Chondrocyte (in vitro differentiated cells): Measurements from ENCODE around the gene SCMH1. TPM values are rescaled to one million over a fixed set of nuclear protein-coding genes. Genes with fewer than 3 reads are reported as not detected.

Source experiments
- DNase-seq: peaks from one replicate; pipeline ENCODE4 v3.0.0; 2021; ENCODE audit warnings: mixed read lengths, low spot score
- H3K27ac Mint-ChIP-seq: one replicate; pipeline ENCODE4 v1.8.0; 2021; ENCODE audit warnings: mild to moderate bottlenecking, moderate library complexity, mixed read lengths; ENCODE audit not compliant: unreplicated experiment
- H3K27me3 Mint-ChIP-seq: 2 replicates; pipeline ENCODE4 v1.8.0; 2021; ENCODE audit warnings: low read depth, mixed read lengths
- H3K36me3 Mint-ChIP-seq: 2 replicates; pipeline ENCODE4 v1.8.0; 2021; ENCODE audit warnings: low read depth, mixed read lengths
- H3K4me1 Mint-ChIP-seq: 2 replicates; pipeline ENCODE4 v1.8.0; 2021; ENCODE audit warnings: low read depth, mild to moderate bottlenecking, mixed read lengths
- H3K4me3 Mint-ChIP-seq: one replicate; pipeline ENCODE4 v1.8.0; 2021; ENCODE audit warnings: mild to moderate bottlenecking, moderate library complexity, mixed read lengths; ENCODE audit not compliant: unreplicated experiment
- H3K9me3 Mint-ChIP-seq: 2 replicates; pipeline ENCODE4 v1.8.0; 2021; ENCODE audit warnings: low read depth, mixed read lengths
- CTCF ChIP-seq: fragments of 200-600 bp; sonication (generic); IDR thresholded peaks from 2 replicates; pipeline ENCODE4 v1.5.0; 2021; ENCODE audit warnings: antibody characterized with exemption, mild to moderate bottlenecking, moderate library complexity
- total RNA-seq: library from RNA; stranded (reverse); gene quantifications from 3 replicates; pipeline ENCODE4 v1.2.1, GENCODE V29; 2021

SCMH1 gene
- total RNA-seq, 1 donor from 2014 or later: 29.5 TPM

DNA sequence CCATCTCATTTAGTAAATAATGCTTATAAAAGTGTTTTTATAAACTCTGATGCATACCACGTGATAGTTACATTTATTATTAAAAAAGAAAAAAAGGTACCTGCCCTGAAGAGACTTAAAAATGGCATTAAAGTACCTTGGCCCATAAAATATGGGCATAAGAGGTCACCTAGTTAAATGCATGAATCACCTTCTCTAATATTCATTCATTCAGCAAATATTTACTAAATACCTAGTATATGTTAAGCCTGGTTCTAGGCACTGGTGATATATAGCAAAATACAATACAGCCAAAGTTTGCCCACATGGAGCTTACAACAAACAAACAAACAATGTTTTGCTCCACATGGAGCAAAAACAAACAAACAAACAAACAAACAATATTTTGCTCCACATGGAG is 87.0 kb downstream of the SCMH1 start:
- H3K9me3 Mint-ChIP-seq: no peaks in the 10 kb centered on the region
- no peak for TF ChIP-seq CTCF
- H3K36me3 Mint-ChIP-seq: peaks cover 5% of the 10 kb centered on the region
- peaks cover 23% of the 10 kb centered on the region for H3K4me1 Mint-ChIP-seq
- DNase-seq: no peak
- no peaks in the 10 kb centered on the region for H3K27me3 Mint-ChIP-seq
- no peak overlapping the region for H3K27ac Mint-ChIP-seq
- H3K4me3 Mint-ChIP-seq: no peak overlapping the region

DNA sequence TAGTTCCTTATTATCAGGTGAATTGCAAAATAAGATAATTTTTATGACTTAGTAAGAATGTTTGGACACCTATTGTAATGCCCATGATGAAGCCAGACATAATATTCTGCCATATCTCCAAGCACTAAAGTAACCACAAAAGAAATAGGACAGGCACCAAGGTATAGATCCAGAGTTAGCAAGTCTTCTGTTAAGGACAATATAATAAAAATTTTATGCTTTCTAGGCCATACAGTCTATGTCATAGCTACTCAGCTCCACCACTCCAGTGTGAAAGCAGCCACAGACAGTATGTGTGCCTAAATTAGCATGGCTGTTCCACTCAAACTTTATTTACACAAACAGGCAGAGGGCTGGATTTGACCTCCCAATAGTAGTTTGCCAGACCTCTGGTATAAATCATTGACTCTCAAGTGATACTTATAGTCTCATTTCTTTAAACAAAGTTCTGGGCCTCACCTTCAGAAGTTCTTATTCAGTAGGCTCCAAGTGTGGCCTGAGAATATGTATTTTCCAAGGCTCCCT is 88.3 kb downstream of the SCMH1 start:
- peaks cover 13% of the 10 kb centered on the region for H3K36me3 Mint-ChIP-seq
- no peak overlapping the region for H3K4me3 Mint-ChIP-seq
- peaks cover 23% of the 10 kb centered on the region for H3K4me1 Mint-ChIP-seq
- no peak overlapping the region for H3K27ac Mint-ChIP-seq
- no peaks in the 10 kb centered on the region for H3K27me3 Mint-ChIP-seq
- no peak for TF ChIP-seq CTCF
- peaks cover 3% of the 10 kb centered on the region for H3K9me3 Mint-ChIP-seq
- no peak for DNase-seq

- Mint-ChIP-seq H3K9me3 (peaks cover 3% of the 10 kb centered on the region), H3K36me3 (peaks cover 9% of the 10 kb centered on the region), H3K27ac (peak overlapping the region; percentile 97), H3K27me3 (no peaks in the 10 kb centered on the region), H3K4me1 (peaks cover 20% of the 10 kb centered on the region), H3K4me3 (peak overlapping the region; percentile 4)
- DNase-seq: no peak
- no peak for TF ChIP-seq CTCF
Observed at GRCh38 chr1:41152622-41153044, 89.5 kb downstream of the SCMH1 start.

DNA sequence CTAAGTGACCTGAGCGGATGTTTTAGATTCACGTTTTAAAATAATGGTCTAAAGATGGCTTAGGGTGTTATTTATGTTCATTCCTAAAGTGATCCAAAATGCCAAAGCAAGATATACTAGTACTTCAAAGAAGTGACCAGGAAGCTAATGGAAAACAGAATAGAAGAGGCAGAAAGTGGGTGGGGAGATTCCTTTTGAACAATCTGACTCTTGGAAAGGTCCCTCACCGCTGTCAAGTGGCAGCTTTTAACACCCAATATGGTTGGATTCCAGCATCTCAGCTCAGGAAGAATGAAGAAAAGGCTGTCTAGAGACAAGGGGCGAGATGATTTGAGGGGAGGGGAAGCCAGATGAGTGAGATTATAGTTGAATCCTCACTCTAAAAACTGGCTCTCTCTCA is 90.3 kb downstream of the SCMH1 start:
- DNase-seq: no peak
- Mint-ChIP-seq H3K36me3 (peaks cover 9% of the 10 kb centered on the region), H3K4me3 (no peak overlapping the region), H3K4me1 (peaks cover 20% of the 10 kb centered on the region), H3K9me3 (peaks cover 3% of the 10 kb centered on the region), H3K27ac (peak overlapping the region; percentile 97), H3K27me3 (no peaks in the 10 kb centered on the region)
- TF ChIP-seq CTCF: no peak

DNA sequence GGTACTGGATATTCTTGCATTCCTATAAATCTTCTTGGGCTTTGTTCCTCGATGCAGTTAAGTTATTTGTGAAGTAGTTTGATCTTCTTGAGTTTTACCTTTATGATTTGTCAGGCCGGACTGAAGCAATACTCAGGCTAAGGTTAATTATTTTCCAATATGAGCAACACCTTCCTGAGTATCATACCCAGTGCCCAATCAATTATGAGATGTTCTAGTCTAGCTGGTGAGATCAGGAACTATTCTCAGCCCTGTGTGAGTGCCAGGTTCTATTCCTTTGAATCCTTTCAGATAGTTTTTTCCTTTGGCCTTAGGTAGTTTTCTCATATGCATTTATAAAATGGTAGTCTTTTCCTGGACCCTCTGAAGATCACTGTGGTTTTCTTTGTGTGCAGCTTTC is 92.5 kb downstream of the SCMH1 start:
- Mint-ChIP-seq H3K9me3 (peaks cover 3% of the 10 kb centered on the region), H3K27me3 (no peaks in the 10 kb centered on the region), H3K4me1 (peaks cover 16% of the 10 kb centered on the region), H3K27ac (no peak overlapping the region), H3K4me3 (no peak overlapping the region), H3K36me3 (peaks cover 9% of the 10 kb centered on the region)
- no peak for DNase-seq
- no peak for TF ChIP-seq CTCF
